ENCODE data around the gene PWWP2A. TPM values are rescaled to one million over a fixed set of nuclear protein-coding genes. Genes with fewer than 3 reads are reported as not detected.

Gene PWWP2A
- total RNA-seq, 1 experiment from 2014 or later: 66.7 TPM

- H3K18ac ChIP-seq (ENCODE audit: insufficient read length, low read depth, low read length): no peak overlapping the region
- H3K9me3 ChIP-seq (ENCODE audit: control insufficient read depth, low read depth, low read length): peaks cover 5% of the 10 kb centered on the region
- no peak overlapping the region for H4K8ac ChIP-seq (replicated peaks; ENCODE audit: insufficient read length, low read depth, low read length)
- no peak overlapping the region for H2BK15ac ChIP-seq (ENCODE audit: low read depth, low read length)
- H3K23me2 ChIP-seq (ENCODE audit: insufficient read length, low read depth, low read length, poor library complexity, severe bottlenecking): no peaks in the 10 kb centered on the region
- no peak overlapping the region for H2BK5ac ChIP-seq (ENCODE audit: insufficient read length, low read length)
- no peak overlapping the region for H3K4me2 ChIP-seq (ENCODE audit: insufficient read depth, insufficient read length, low read length)
- Mint-ChIP-seq H3K27me3 (ENCODE audit: low read depth) (no peaks in the 10 kb centered on the region; the same call in 1 of the 2 replicates), H3K4me1 (peaks cover 17 to 20% of the 10 kb centered on the region in 2 experiments), H3K36me3 (ENCODE audit: insufficient read depth in 1 of 3, low read depth in 3 of 3) (no peaks in the 10 kb centered on the region; a peak in 2 of 7 replicates), H3K9me3 (peaks cover 0 to 4% of the 10 kb centered on the region in 2 experiments; a peak in 1 of 5 replicates), H3K27ac (no peak overlapping the region), H3K4me3 (no peak overlapping the region)
- H4K5ac ChIP-seq (ENCODE audit: insufficient read length, low read depth, low read length): no peak overlapping the region
- H3K9ac ChIP-seq (ENCODE audit: extremely low read depth, insufficient read length, low read length): no peak overlapping the region
- TF ChIP-seq CTCF (conservative IDR thresholded peaks at IDR 0.05): no peak
- H3K14ac ChIP-seq (ENCODE audit: insufficient read depth, low read length): no peak overlapping the region
- no peak overlapping the region for H2BK20ac ChIP-seq (ENCODE audit: low read depth, low read length, poor library complexity, severe bottlenecking)
- H3K4ac ChIP-seq (ENCODE audit: low read depth, low read length): no peak overlapping the region
- DNase-seq: no peak
- no peaks in the 10 kb centered on the region for H3K79me1 ChIP-seq (ENCODE audit: insufficient read depth, low read depth, low read length, poor library complexity, severe bottlenecking)
- H3T11ph ChIP-seq (ENCODE audit: low read length): no peak overlapping the region
- no peak overlapping the region for H2AFZ ChIP-seq (ENCODE audit: low read length)
- H2BK12ac ChIP-seq (ENCODE audit: insufficient read length, low read depth, low read length): no peak overlapping the region
- H2BK120ac ChIP-seq (ENCODE audit: low read depth, low read length, poor library complexity, severe bottlenecking): peak overlapping the region; percentile 48
- H3K27me3 ChIP-seq (ENCODE audit: insufficient read depth, low read length): no peaks in the 10 kb centered on the region
- H4K91ac ChIP-seq (ENCODE audit: insufficient read length, low read depth, low read length): no peak overlapping the region
- H3K56ac ChIP-seq (ENCODE audit: insufficient read length, low read depth, low read length): no peak overlapping the region
- no peak overlapping the region for H2AK5ac ChIP-seq (ENCODE audit: insufficient read length, low read length)
- H3K27ac ChIP-seq (ENCODE audit: insufficient read length, low read depth, low read length): no peak overlapping the region
- H3K23ac ChIP-seq (ENCODE audit: insufficient read length, low read depth, low read length): no peak overlapping the region
- no peaks in the 10 kb centered on the region for H4K20me1 ChIP-seq (ENCODE audit: control insufficient read depth, insufficient read depth, insufficient read length)
- peaks cover 4% of the 10 kb centered on the region; the same call in 1 of the 2 replicates for H3K4me1 ChIP-seq (ENCODE audit: insufficient read depth, low read length)
- H3K79me2 ChIP-seq (ENCODE audit: insufficient read depth, low read length): no peaks in the 10 kb centered on the region
- WGBS (ENCODE audit: extremely low coverage, insufficient read length, low lambda C conversion rate): no CpG with 5 or more reads among the region's 6 CpGs
Observed at GRCh38 chr5:160129841-160130240, 10.6 kb upstream of the PWWP2A start.
